ENCODE measurements around the gene AP2B1. TPM values are rescaled to one million over a fixed set of nuclear protein-coding genes. Genes with fewer than 3 reads are reported as not detected.

AP2B1 gene
- total RNA-seq, 1 experiment from 2014 or later, result 198 TPM

DNA sequence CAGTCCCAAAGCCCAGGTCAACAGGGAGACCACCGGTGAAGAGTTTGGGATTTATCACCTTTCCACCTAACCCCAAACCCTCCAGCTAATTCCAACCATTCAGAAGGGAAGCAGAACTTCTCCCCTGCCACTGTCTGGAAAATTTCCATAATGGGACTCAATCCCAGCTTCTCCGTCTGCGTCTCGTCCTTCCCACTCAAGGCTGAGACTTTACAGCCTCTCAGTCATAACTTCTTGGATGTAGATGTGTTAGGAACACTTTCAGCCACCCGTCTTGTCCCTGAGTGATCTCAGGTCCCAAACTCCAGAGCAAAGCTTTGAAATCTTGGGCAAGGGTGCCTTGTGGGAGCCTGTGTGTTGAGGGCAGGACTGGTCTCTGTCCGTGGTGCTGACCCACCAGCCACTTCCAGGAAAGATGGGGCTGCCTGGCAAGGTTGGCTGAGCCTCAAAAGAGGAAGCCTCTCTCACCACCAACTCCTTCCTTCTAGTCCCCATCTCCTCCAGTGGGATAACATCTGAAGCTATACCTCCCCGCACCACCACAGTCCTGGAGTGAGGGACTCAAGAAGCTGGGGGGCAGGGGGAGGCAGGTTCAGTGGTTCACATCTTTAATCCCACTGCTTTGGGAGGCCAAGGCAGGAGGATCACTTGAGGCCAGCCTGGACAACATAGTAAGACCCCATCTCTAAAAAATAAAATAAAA is 156.7 kb downstream of the AP2B1 start:
- H3K9me2 ChIP-seq (ENCODE audit: insufficient read depth), result no peaks in the 10 kb centered on the region
- H3K4me2 ChIP-seq (ENCODE audit: low read length), result no peak overlapping the region
- ChIA-PET RAD21 (ENCODE audit: low non-redundant PET in 1 of 2, low total read pairs in 2 of 2, uncharacterized antibody in 2 of 2, unreplicated experiment in 2 of 2) (no interaction called here), CTCF (no interaction called here), POLR2A (no interaction called here)
- ATAC-seq (no peak), DNase-seq (ENCODE audit: low read depth, low spot score) (no peak)
- H3K36me3 ChIP-seq (ENCODE audit: control insufficient read depth in 1 of 2, insufficient read depth in 2 of 2, low read length in 2 of 2), result no peaks in the 10 kb centered on the region
- no TSS peak for BruUV-seq (replicated peaks)
- H4K20me1 ChIP-seq (ENCODE audit: insufficient read depth), result no peaks in the 10 kb centered on the region
- TF ChIP-seq TCF7L2 (IDR thresholded peaks at IDR 0.05; ENCODE audit: borderline replicate concordance, extremely low read depth, insufficient read depth, insufficient read length) (no peak), CBX3 (IDR thresholded peaks at IDR 0.05; ENCODE audit: low read depth) (no peak), EZH2phosphoT487 (IDR thresholded peaks at IDR 0.05; ENCODE audit: borderline replicate concordance) (no peak), CEBPB (IDR thresholded peaks at IDR 0.05; ENCODE audit: low read depth) (no peak), POLR2AphosphoS5 (IDR thresholded peaks at IDR 0.05; ENCODE audit: low read depth, low read length) (no peak), RAD21 (IDR thresholded peaks at IDR 0.05; ENCODE audit: low read depth) (no peak)
- TF ChIP-seq, protein P1, sequence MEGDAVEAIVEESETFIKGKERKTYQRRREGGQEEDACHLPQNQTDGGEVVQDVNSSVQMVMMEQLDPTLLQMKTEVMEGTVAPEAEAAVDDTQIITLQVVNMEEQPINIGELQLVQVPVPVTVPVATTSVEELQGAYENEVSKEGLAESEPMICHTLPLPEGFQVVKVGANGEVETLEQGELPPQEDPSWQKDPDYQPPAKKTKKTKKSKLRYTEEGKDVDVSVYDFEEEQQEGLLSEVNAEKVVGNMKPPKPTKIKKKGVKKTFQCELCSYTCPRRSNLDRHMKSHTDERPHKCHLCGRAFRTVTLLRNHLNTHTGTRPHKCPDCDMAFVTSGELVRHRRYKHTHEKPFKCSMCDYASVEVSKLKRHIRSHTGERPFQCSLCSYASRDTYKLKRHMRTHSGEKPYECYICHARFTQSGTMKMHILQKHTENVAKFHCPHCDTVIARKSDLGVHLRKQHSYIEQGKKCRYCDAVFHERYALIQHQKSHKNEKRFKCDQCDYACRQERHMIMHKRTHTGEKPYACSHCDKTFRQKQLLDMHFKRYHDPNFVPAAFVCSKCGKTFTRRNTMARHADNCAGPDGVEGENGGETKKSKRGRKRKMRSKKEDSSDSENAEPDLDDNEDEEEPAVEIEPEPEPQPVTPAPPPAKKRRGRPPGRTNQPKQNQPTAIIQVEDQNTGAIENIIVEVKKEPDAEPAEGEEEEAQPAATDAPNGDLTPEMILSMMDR (IDR thresholded peaks at IDR 0.05 in 2 of 3, conservative IDR thresholded peaks at IDR 0.05 in 1 of 3; ENCODE audit: borderline replicate concordance in 1 of 3, insufficient read depth in 1 of 3, low read depth in 2 of 3, low read length in 2 of 3), result no peak
- TF ChIP-seq, protein P2, sequence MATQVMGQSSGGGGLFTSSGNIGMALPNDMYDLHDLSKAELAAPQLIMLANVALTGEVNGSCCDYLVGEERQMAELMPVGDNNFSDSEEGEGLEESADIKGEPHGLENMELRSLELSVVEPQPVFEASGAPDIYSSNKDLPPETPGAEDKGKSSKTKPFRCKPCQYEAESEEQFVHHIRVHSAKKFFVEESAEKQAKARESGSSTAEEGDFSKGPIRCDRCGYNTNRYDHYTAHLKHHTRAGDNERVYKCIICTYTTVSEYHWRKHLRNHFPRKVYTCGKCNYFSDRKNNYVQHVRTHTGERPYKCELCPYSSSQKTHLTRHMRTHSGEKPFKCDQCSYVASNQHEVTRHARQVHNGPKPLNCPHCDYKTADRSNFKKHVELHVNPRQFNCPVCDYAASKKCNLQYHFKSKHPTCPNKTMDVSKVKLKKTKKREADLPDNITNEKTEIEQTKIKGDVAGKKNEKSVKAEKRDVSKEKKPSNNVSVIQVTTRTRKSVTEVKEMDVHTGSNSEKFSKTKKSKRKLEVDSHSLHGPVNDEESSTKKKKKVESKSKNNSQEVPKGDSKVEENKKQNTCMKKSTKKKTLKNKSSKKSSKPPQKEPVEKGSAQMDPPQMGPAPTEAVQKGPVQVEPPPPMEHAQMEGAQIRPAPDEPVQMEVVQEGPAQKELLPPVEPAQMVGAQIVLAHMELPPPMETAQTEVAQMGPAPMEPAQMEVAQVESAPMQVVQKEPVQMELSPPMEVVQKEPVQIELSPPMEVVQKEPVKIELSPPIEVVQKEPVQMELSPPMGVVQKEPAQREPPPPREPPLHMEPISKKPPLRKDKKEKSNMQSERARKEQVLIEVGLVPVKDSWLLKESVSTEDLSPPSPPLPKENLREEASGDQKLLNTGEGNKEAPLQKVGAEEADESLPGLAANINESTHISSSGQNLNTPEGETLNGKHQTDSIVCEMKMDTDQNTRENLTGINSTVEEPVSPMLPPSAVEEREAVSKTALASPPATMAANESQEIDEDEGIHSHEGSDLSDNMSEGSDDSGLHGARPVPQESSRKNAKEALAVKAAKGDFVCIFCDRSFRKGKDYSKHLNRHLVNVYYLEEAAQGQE (IDR thresholded peaks at IDR 0.05; ENCODE audit: low read depth), result peak; percentile 88
- H2AFZ ChIP-seq (ENCODE audit: low read depth, low read length, poor library complexity, severe bottlenecking), result no peak overlapping the region
- no peak overlapping the region for H3K27ac ChIP-seq (ENCODE audit: low read depth, low read length)
- H3K27me3 ChIP-seq (ENCODE audit: insufficient read depth, low read length), result no peaks in the 10 kb centered on the region
- H3K9me3 ChIP-seq (ENCODE audit: control insufficient read depth in 1 of 2, insufficient read depth in 1 of 2, low read depth in 1 of 2, low read length in 2 of 2), result no peaks in the 10 kb centered on the region
- no peaks in the 10 kb centered on the region for H3K4me1 ChIP-seq (ENCODE audit: control insufficient read depth in 1 of 2, insufficient read depth in 2 of 2, low read length in 2 of 2)
- no peak overlapping the region for H3K9ac ChIP-seq (ENCODE audit: low read length)
- intact Hi-C loops (cut with micrococcal nuclease), result loop anchor here (10.0 kb wide), 2 partner anchors 1199 to 1319 kb away; no protein-coding TSS in a partner anchor
- no peaks in the 10 kb centered on the region for H3K79me2 ChIP-seq (ENCODE audit: insufficient read depth, low read length)
- H3K4me3 ChIP-seq (replicated peaks in 1 of 2; ENCODE audit: low read depth in 1 of 2, low read length in 2 of 2), result no peak overlapping the region
